ENCODE measurements around the gene ARHGAP25. TPM values are rescaled to one million over a fixed set of nuclear protein-coding genes. Genes with fewer than 3 reads are reported as not detected.

ARHGAP25 gene
- total and polyA plus RNA-seq, 4 donors: 3.5 to 7.0 (median 5.3) TPM

GRCh38 chr2:68755071-68755470, 20.5 kb downstream of the ARHGAP25 start:
- TF ChIP-seq NR2F2 (IDR thresholded peaks at IDR 0.05): peak; percentile 84
- TF ChIP-seq, protein P1, sequence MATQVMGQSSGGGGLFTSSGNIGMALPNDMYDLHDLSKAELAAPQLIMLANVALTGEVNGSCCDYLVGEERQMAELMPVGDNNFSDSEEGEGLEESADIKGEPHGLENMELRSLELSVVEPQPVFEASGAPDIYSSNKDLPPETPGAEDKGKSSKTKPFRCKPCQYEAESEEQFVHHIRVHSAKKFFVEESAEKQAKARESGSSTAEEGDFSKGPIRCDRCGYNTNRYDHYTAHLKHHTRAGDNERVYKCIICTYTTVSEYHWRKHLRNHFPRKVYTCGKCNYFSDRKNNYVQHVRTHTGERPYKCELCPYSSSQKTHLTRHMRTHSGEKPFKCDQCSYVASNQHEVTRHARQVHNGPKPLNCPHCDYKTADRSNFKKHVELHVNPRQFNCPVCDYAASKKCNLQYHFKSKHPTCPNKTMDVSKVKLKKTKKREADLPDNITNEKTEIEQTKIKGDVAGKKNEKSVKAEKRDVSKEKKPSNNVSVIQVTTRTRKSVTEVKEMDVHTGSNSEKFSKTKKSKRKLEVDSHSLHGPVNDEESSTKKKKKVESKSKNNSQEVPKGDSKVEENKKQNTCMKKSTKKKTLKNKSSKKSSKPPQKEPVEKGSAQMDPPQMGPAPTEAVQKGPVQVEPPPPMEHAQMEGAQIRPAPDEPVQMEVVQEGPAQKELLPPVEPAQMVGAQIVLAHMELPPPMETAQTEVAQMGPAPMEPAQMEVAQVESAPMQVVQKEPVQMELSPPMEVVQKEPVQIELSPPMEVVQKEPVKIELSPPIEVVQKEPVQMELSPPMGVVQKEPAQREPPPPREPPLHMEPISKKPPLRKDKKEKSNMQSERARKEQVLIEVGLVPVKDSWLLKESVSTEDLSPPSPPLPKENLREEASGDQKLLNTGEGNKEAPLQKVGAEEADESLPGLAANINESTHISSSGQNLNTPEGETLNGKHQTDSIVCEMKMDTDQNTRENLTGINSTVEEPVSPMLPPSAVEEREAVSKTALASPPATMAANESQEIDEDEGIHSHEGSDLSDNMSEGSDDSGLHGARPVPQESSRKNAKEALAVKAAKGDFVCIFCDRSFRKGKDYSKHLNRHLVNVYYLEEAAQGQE (IDR thresholded peaks at IDR 0.05): no peak
- H3K27ac ChIP-seq (ENCODE audit: low read depth in 1 of 2, low read length in 2 of 2): no peak overlapping the region
- DNase-seq (ENCODE audit: low spot score): no peak
- no peak overlapping the region for H3K9ac ChIP-seq (ENCODE audit: low read depth in 1 of 2, low read length in 2 of 2)
- H3K27me3 ChIP-seq (ENCODE audit: control insufficient read depth in 4 of 4, insufficient read depth in 4 of 4, low read length in 3 of 4): no peaks in the 10 kb centered on the region
- no peaks in the 10 kb centered on the region for H3K36me3 ChIP-seq (ENCODE audit: control insufficient read depth in 4 of 4, insufficient read depth in 3 of 4, low read depth in 1 of 4, low read length in 3 of 4)
- no peak overlapping the region for H3K4me3 ChIP-seq (ENCODE audit: low read depth in 1 of 3, low read length in 3 of 3)
- peaks cover 0 to 5% (median 0%) of the 10 kb centered on the region in 4 donors for H3K4me1 ChIP-seq (ENCODE audit: control insufficient read depth in 4 of 4, insufficient read depth in 4 of 4, low read length in 3 of 4)
- peaks cover 0 to 3% (median 0%) of the 10 kb centered on the region in 4 donors for H3K9me3 ChIP-seq (ENCODE audit: control insufficient read depth in 4 of 4, low read length in 3 of 4)

GRCh38 chr2:68756178-68756577, 21.6 kb downstream of the ARHGAP25 start:
- peaks cover 0 to 5% (median 0%) of the 10 kb centered on the region in 4 donors for H3K4me1 ChIP-seq (ENCODE audit: control insufficient read depth in 4 of 4, insufficient read depth in 4 of 4, low read length in 3 of 4)
- no peak overlapping the region for H3K9ac ChIP-seq (ENCODE audit: low read depth in 1 of 2, low read length in 2 of 2)
- no peak overlapping the region for H3K4me3 ChIP-seq (ENCODE audit: low read depth in 1 of 3, low read length in 3 of 3)
- DNase-seq (ENCODE audit: low spot score): no peak
- H3K9me3 ChIP-seq (ENCODE audit: control insufficient read depth in 4 of 4, low read length in 3 of 4): peaks cover 0 to 3% (median 0%) of the 10 kb centered on the region in 4 donors
- no peaks in the 10 kb centered on the region for H3K36me3 ChIP-seq (ENCODE audit: control insufficient read depth in 4 of 4, insufficient read depth in 3 of 4, low read depth in 1 of 4, low read length in 3 of 4)
- TF ChIP-seq FOXA2 (IDR thresholded peaks at IDR 0.05) (no peak), HNF4A (conservative IDR thresholded peaks at IDR 0.05) (no peak), SP1 (IDR thresholded peaks at IDR 0.05) (no peak), TAF1 (conservative IDR thresholded peaks at IDR 0.05) (no peak), YY1 (IDR thresholded peaks at IDR 0.05) (no peak), GABPA (IDR thresholded peaks at IDR 0.05 in 1 of 2, conservative IDR thresholded peaks at IDR 0.05 in 1 of 2) (no peak), ATF3 (IDR thresholded peaks at IDR 0.05) (no peak), EGR1 (IDR thresholded peaks at IDR 0.05; ENCODE audit: low read depth in 2 of 2) (no peak)
- TF ChIP-seq, protein P2, sequence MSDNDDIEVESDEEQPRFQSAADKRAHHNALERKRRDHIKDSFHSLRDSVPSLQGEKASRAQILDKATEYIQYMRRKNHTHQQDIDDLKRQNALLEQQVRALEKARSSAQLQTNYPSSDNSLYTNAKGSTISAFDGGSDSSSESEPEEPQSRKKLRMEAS (IDR thresholded peaks at IDR 0.05): no peak
- TF ChIP-seq, protein P1 (IDR thresholded peaks at IDR 0.05): no peak
- TF ChIP-seq, protein P3, sequence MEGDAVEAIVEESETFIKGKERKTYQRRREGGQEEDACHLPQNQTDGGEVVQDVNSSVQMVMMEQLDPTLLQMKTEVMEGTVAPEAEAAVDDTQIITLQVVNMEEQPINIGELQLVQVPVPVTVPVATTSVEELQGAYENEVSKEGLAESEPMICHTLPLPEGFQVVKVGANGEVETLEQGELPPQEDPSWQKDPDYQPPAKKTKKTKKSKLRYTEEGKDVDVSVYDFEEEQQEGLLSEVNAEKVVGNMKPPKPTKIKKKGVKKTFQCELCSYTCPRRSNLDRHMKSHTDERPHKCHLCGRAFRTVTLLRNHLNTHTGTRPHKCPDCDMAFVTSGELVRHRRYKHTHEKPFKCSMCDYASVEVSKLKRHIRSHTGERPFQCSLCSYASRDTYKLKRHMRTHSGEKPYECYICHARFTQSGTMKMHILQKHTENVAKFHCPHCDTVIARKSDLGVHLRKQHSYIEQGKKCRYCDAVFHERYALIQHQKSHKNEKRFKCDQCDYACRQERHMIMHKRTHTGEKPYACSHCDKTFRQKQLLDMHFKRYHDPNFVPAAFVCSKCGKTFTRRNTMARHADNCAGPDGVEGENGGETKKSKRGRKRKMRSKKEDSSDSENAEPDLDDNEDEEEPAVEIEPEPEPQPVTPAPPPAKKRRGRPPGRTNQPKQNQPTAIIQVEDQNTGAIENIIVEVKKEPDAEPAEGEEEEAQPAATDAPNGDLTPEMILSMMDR (IDR thresholded peaks at IDR 0.05; ENCODE audit: low read depth, low read length, missing input control): no peak
- no peaks in the 10 kb centered on the region for H3K27me3 ChIP-seq (ENCODE audit: control insufficient read depth in 4 of 4, insufficient read depth in 4 of 4, low read length in 3 of 4)
- no peak overlapping the region for H3K27ac ChIP-seq (ENCODE audit: low read depth in 1 of 2, low read length in 2 of 2)
- 93% methylated on average over 2 of the region's 2 CpGs for WGBS
